Fibroblast of upper back skin (primary cell): ENCODE data around the gene ACBD6.
A peak's percentile ranks its signal among the peaks of the same experiment; 100 is the strongest.

ENCODE experiments used
- DNase-seq: peaks from one replicate; pipeline ENCODE4 v3.0.0-alpha.2; 2013

The ACBD6 gene

DNA sequence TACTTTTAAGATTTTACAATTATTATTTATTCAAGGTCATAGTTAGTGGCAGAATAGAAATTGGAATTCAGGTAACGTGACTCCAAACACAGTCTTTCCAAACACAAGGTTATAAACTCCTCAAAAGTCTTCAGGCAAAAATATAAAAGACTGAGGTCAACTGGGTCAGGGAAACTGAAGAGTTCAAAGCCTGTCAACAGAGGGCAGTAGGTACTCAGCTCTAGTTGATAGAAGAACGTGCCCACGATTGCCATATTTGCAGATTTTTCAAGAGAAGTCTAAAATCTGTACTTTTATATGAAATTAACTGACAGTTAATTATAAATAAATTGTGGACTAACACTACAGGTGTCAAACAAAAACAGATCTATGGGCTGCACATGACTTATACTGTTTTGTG is 137.3 kb downstream of the ACBD6 start:
- DNase-seq = no peak

- no peak for DNase-seq
Measured at GRCh38 chr1:180363246-180363995, 139.0 kb downstream of the ACBD6 start.

GRCh38 chr1:180360333-180361075 is 141.9 kb downstream of the ACBD6 start:
- DNase-seq = peak; percentile 9

DNA sequence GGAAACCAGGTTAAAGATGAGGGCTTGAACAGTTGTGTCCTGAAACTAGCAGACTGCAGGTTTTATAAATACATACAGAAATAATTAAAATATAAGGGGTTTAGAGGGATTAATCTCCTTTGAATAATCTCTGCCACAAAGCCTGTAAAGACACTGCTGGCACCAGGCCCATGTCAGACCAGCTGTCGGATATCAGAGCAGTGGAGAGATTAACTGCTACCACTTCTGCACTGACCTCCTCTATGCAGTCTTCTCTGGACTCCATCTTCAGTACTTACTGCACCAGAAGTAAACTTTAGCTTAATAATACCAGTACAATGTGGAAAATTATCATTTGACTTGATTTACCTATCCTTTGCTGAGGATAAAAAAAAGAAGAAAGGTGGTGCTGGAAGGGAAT is 143.7 kb downstream of the ACBD6 start:
- no peak for DNase-seq

DNA sequence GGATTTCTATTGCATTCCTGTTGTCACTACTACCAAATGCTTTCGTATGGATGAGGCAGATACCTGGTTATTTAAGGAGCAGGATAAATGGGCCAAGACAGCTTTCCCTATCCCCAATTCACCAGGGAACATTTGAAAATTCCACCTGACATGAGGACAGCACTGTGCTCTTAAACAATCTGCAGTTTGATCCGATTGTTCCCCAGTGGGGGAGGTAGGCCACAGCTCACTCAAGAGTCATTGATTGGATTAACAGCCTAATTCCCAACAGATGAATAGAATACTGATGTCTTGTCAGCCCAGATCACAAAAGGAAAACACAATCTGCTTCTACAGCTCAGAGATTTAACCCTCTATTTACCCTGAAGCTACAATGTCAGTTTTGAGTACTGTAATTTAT is 148.4 kb downstream of the ACBD6 start:
- no peak for DNase-seq

DNA sequence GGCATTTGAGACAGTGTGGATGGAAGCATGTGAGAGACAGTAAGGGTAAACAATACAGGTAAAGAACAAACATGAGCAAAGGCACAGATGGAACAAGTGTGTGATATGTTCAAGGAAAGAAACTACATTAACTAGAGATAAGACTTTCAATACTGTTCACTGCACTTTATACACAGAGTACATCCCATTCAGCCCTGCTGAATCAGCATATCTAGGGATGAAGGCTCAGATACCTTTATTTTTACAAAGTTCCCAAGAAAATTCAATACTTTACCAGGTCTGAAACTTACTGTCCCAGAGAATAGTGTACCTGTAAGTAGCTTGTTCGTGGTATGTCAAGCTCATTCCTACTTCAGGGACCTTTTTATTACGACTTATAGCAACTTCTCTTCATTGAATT is 149.8 kb downstream of the ACBD6 start:
- DNase-seq = no peak

DNA sequence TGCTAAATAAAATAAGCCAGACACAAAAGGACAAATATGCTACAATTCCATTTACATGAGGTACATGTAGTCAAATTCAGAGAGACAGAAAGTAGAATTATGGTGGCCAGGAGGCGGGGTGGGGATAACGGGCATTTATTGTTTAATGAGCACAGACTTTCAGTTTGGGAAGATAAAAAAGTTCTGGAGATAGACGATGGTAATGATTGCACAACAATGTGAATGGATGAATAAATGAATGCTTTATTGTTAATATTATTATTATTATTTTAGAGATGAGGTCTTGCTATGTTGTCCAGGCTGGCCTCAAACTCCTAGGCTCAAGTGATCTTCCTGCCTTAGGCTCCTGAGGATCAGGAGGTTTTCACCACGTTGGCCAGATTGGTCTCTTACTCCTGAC is 150.4 kb downstream of the ACBD6 start:
- DNase-seq = no peak

DNA sequence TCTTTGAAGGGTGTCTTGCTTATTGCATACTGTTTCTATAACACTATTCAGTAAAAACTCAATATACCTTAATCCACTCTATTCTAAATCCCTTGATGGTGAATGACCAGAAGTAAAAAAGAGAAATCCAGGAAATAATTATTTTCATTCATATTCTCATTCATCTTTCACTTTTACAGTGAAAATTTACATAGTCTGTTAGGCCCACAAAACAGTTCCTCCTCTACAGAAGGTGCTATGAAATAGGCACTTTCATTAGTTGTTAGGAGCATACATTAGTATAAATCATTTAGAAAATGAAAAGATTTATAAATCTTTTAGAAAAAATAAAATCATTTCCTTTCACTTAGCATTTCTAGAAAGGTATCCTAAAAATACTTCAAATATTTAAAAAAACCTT is 157.2 kb downstream of the ACBD6 start:
- no peak for DNase-seq

DNA sequence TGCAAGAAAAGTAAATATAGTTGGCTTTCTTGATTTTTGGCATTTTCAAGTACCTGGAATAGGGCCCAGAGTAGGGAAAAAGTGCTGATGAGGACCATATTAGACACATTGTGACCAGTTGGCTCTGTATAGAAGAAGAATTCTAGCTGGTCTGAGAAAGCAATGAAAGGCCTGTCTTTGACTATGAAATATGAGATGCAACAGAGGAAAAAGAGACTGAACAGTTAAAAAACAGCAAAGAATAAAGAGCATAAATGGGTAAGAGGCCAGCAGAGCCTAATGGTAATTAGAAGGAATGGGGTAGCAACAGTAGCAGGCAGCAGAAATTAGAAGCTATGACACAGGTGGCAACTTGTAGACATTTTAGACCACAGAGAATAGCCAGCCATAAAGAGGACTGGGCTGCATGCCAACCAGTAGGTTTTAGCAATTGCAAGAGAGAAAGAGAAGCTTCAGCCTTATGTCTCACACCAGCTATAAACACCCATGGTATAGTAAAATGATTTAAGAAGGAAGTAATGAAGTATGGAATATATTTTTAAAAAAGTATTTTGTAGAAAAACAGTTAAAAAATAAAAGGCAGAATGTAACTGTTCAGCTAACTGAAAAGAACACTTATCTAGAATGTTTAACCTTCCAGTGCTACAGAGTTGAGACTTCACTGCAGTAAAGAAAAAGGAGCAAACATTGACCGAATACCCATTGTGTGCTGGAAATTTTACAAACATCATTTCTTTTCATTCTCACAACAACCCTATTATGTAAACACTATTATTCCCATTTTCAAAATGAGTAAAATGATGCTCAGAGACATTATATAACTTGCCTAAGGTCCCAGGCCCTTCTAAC is 158.2 kb downstream of the ACBD6 start:
- peak; percentile 44 for DNase-seq

DNA sequence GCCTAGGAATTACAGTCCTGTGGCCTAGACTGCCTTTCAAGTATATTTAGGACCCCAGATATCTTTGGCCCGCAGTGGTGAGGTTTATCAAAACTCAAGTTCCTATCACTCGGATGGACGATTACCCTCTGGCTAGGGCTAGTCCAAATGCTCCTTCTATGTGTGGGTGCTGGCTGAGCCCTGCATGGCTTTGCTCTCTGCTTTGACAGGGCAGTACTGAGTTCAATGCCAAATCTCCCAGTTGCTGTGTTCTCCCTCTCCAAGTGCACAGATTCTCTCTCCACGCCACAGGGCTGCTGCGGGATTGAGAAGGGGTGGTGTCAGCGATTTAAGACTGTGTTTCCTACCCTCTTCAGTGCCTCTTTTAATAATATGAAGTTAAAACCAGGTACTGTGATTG is 175.3 kb downstream of the ACBD6 start:
- DNase-seq = no peak

DNA sequence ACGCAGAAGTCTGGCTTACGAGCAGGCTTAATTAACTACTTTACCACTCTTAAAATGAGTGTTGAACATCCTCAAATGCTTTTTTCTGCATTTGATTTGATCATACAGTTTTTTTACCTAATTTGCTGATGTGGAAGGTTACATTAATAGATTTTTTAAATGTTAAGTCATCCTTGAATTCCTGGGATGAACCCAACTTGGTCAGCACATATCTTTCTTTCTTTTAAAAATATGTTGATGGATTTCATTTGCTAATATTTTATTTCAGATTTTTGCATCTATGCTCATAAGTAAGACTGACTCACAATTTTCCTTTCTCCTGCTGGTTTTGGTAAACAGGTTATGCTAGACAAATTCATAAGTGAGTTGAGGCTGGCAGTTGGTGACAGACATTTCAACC is 189.5 kb downstream of the ACBD6 start:
- DNase-seq = peak; percentile 60

GRCh38 chr1:180311011-180311730 is 191.2 kb downstream of the ACBD6 start:
- DNase-seq = peak; percentile 31

- peak; percentile 8 for DNase-seq
Measured at GRCh38 chr1:180310095-180310494, 192.3 kb downstream of the ACBD6 start.

DNA sequence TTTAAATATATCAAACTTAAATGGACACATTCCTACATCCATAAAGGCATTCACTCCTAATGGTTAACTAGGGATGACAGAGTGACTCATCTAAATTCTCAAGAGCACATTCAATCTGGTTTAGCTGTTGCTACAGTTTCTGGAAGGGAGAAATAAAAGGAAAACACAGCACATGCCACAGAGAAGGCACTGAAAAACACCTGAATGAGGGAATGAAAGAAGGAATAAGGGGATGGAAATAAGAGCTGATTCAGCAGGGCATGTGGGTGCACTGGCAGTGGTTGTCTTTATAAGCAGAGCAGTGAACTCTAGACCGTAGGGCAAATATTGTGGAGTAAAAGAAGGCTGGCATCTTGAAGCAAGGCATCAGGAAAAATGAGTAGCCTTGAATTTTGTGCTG is 193.0 kb downstream of the ACBD6 start:
- peak; percentile 74 for DNase-seq

- DNase-seq = peak; percentile 27
Measured at GRCh38 chr1:180301135-180301742, 201.1 kb downstream of the ACBD6 start.

- DNase-seq = no peak
Measured at GRCh38 chr1:180299479-180300221, 202.7 kb downstream of the ACBD6 start.

DNA sequence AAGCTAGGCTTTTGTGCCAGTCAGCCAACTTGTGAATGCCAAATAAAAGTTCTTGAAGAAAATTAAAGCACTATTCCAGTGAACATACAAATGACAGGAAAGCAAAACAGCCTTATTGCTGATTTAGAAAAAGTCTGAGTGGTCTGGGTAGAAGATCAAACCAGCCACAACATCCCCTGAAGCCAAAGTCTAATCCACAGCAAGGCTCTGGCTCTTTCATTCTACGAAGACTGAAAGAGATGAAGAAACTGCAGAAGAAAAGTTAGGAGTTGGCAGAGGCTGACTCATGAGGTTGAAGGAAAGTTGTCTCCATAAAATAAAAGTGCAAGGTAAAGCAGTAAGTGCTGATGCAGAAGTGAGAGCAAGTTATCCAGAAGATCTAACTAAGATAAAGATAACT is 206.4 kb downstream of the ACBD6 start:
- no peak for DNase-seq

GRCh38 chr1:180294711-180295110 is 207.7 kb downstream of the ACBD6 start:
- DNase-seq = no peak

DNA sequence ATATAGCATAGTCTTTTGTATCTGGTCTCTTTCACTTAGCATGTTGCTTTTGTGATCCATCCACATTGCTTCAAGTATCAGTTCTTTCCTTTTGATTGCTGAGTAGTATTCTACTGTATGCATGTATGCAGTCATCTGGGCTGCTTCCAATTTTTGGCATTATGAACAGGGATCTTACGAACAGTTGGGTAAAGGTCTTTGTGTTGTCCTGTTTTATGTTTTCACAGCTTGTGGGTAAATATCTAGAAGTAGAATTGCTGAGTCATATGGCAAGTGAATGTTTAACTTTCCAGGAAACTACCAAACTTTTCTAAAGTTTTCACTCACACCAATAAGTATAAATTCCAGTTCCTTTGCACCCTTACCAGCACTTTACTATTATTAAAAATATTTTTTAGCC is 211.4 kb downstream of the ACBD6 start:
- no peak for DNase-seq

GRCh38 chr1:180290265-180291001 is 211.9 kb downstream of the ACBD6 start:
- no peak for DNase-seq

DNA sequence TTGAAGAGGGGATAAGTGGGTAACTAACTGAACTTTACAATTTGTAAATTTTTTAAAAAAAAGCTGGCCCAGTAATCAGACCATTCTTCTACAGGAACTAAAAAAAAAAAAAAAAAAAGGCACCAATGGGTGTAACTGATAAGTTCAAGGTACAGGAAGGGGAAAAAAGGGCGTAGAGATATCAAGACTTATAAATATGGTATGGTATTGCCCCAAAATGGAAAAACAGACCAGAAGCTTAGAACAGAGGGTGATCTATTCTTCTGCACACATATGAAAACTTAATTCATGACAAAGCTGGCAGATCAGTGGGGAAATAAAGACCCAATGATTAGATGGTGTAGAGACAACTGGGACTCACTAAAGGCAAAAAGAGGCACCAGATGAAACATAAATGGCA is 213.4 kb downstream of the ACBD6 start:
- no peak for DNase-seq
